H9 (cell line): ENCODE measurements around the gene TNFAIP8L1. TPM values are rescaled to one million over a fixed set of nuclear protein-coding genes. Genes with fewer than 3 reads are reported as not detected.

Source experiments
- DNase-seq: peaks from one replicate; pipeline ENCODE4 v3.0.0-alpha.2; 2017
- H2AFZ ChIP-seq: one replicate; pipeline ENCODE4 v1.6.1; 2013; ENCODE audit warnings: mild to moderate bottlenecking, low read length, control low read depth, moderate library complexity
- H2AK5ac ChIP-seq: 2 replicates; pipeline ENCODE4 v1.6.1; 2013; ENCODE audit warnings: low read length, control low read depth, mixed read lengths; ENCODE audit not compliant: insufficient read length
- H2BK120ac ChIP-seq: one replicate; pipeline ENCODE4 v1.6.1; 2013; ENCODE audit warnings: low read depth, mild to moderate bottlenecking, low read length, control low read depth, inconsistent platforms; ENCODE audit not compliant: poor library complexity, severe bottlenecking
- H2BK12ac ChIP-seq: 2 replicates; pipeline ENCODE4 v1.6.1; 2013; ENCODE audit warnings: low read length, control low read depth, mixed read lengths, low read depth; ENCODE audit not compliant: insufficient read length
- H2BK15ac ChIP-seq: 2 replicates; pipeline ENCODE4 v1.6.1; 2013; ENCODE audit warnings: low read depth, low read length, control low read depth
- H2BK20ac ChIP-seq: one replicate; pipeline ENCODE4 v1.6.1; 2013; ENCODE audit warnings: low read depth, mild to moderate bottlenecking, low read length, control low read depth, inconsistent platforms; ENCODE audit not compliant: poor library complexity, severe bottlenecking
- H2BK5ac ChIP-seq: 2 replicates; pipeline ENCODE4 v1.6.1; 2013; ENCODE audit warnings: low read length, control low read depth, mixed read lengths; ENCODE audit not compliant: insufficient read length
- H3K14ac ChIP-seq: 2 replicates; pipeline ENCODE4 v1.6.1; 2013; ENCODE audit warnings: low read length, control low read depth; ENCODE audit not compliant: insufficient read depth
- H3K18ac ChIP-seq: 2 replicates; pipeline ENCODE4 v1.6.1; 2013; ENCODE audit warnings: low read depth, mild to moderate bottlenecking, mixed read lengths, low read length, control low read depth; ENCODE audit not compliant: insufficient read length
- H3K23ac ChIP-seq: 2 replicates; pipeline ENCODE4 v1.6.1; 2013; ENCODE audit warnings: low read length, control low read depth, mixed read lengths, low read depth; ENCODE audit not compliant: insufficient read length
- H3K23me2 ChIP-seq: 2 replicates; pipeline ENCODE4 v1.6.1; 2013; ENCODE audit warnings: low read depth, mild to moderate bottlenecking, mixed read lengths, low read length, control low read depth; ENCODE audit not compliant: insufficient read length, poor library complexity, severe bottlenecking
- H3K27ac ChIP-seq: 2 replicates; pipeline ENCODE4 v1.5.1; 2013; ENCODE audit warnings: low read length, control low read depth, mixed read lengths, low read depth; ENCODE audit not compliant: insufficient read length
- H3K27me3 ChIP-seq: 2 replicates; pipeline ENCODE4 v1.6.1; 2013; ENCODE audit warnings: low read length, control low read depth, inconsistent platforms; ENCODE audit not compliant: insufficient read depth
- H3K4ac ChIP-seq: 2 replicates; pipeline ENCODE4 v1.6.1; 2013; ENCODE audit warnings: low read depth, mild to moderate bottlenecking, control low read depth, inconsistent platforms, low read length, moderate library complexity
- H3K4me1 ChIP-seq: 2 replicates; pipeline ENCODE4 v1.6.1; 2013; ENCODE audit warnings: low read length, control low read depth, inconsistent platforms; ENCODE audit not compliant: insufficient read depth
- H3K4me2 ChIP-seq: 2 replicates; pipeline ENCODE4 v1.6.1; 2013; ENCODE audit warnings: low read length, control low read depth, mixed read lengths; ENCODE audit not compliant: insufficient read length, insufficient read depth
- H3K56ac ChIP-seq: 2 replicates; pipeline ENCODE4 v1.6.1; 2013; ENCODE audit warnings: low read depth, mild to moderate bottlenecking, mixed read lengths, low read length, control low read depth; ENCODE audit not compliant: insufficient read length
- H3K79me1 ChIP-seq: 2 replicates; pipeline ENCODE4 v1.6.1; 2013; ENCODE audit warnings: low read depth, mild to moderate bottlenecking, moderate library complexity, low read length, control low read depth, inconsistent platforms; ENCODE audit not compliant: insufficient read depth, poor library complexity, severe bottlenecking
- H3K79me2 ChIP-seq: 2 replicates; pipeline ENCODE4 v1.6.1; 2013; ENCODE audit warnings: low read length, control low read depth, inconsistent platforms; ENCODE audit not compliant: insufficient read depth
- H3K9ac ChIP-seq: 2 replicates; pipeline ENCODE4 v1.6.1; 2013; ENCODE audit warnings: low read length, control low read depth, mixed read lengths; ENCODE audit not compliant: insufficient read length; ENCODE audit errors: extremely low read depth
- H3K9me3 ChIP-seq: one replicate; pipeline ENCODE4 v1.6.1; 2013; ENCODE audit warnings: low read depth, low read length, inconsistent platforms; ENCODE audit not compliant: control insufficient read depth
- H3T11ph ChIP-seq: one replicate; pipeline ENCODE4 v1.6.1; 2013; ENCODE audit warnings: mild to moderate bottlenecking, low read length, control low read depth, inconsistent platforms
- H4K20me1 ChIP-seq: one replicate; pipeline ENCODE4 v1.6.1; 2013; ENCODE audit not compliant: control insufficient read depth, insufficient read length, insufficient read depth
- H4K5ac ChIP-seq: 2 replicates; pipeline ENCODE4 v1.6.1; 2013; ENCODE audit warnings: low read depth, mild to moderate bottlenecking, mixed read lengths, low read length, control low read depth; ENCODE audit not compliant: insufficient read length
- H4K8ac ChIP-seq: replicated peaks from 2 replicates; pipeline ENCODE4 v1.6.1; 2013; ENCODE audit warnings: low read length, control low read depth, mixed read lengths, low read depth; ENCODE audit not compliant: insufficient read length
- H4K91ac ChIP-seq: 2 replicates; pipeline ENCODE4 v1.6.1; 2013; ENCODE audit warnings: low read depth, mild to moderate bottlenecking, moderate library complexity, mixed read lengths, low read length, control low read depth; ENCODE audit not compliant: insufficient read length
- H3K27ac Mint-ChIP-seq, 3 experiments: 2 replicates in 2 of 3; 3 replicates in 1 of 3; pipeline ENCODE4 v1.8.0; 2020 to 2021; ENCODE audit warnings: mixed read lengths in 3 of 3, mild to moderate bottlenecking in 1 of 3, moderate library complexity in 1 of 3
- H3K27me3 Mint-ChIP-seq: 2 replicates; pipeline ENCODE4 v1.8.0; 2021; ENCODE audit warnings: low read depth, mild to moderate bottlenecking, moderate library complexity, mixed read lengths
- H3K36me3 Mint-ChIP-seq, 3 experiments: 2 replicates in 2 of 3; 3 replicates in 1 of 3; pipeline ENCODE4 v1.8.0; 2020 to 2021; ENCODE audit warnings: low read depth in 3 of 3, mixed read lengths in 3 of 3; ENCODE audit not compliant: insufficient read depth in 1 of 3
- H3K4me1 Mint-ChIP-seq, 2 experiments: 2 replicates each; pipeline ENCODE4 v1.8.0; 2020; ENCODE audit warnings: mixed read lengths in 2 of 2
- H3K4me3 Mint-ChIP-seq, 2 experiments: 2 replicates in 1 of 2; 3 replicates in 1 of 2; pipeline ENCODE4 v1.8.0; 2020 to 2021; ENCODE audit warnings: mild to moderate bottlenecking in 2 of 2, mixed read lengths in 2 of 2, moderate library complexity in 1 of 2
- H3K9me3 Mint-ChIP-seq, 2 experiments: 2 replicates in 1 of 2; 3 replicates in 1 of 2; pipeline ENCODE4 v1.8.0; 2020; ENCODE audit warnings: mild to moderate bottlenecking in 2 of 2, mixed read lengths in 2 of 2, moderate library complexity in 1 of 2
- WGBS: extraction: QIAGEN DNeasy Blood & Tissue Kit; methylation state at CpG from one replicate; pipeline ENCODE4 v1.1.7; 2013; ENCODE audit warnings: missing lambda C conversion rate, low lambda C conversion rate, mixed read lengths; ENCODE audit not compliant: insufficient read length; ENCODE audit errors: extremely low coverage; 5-methylcytosine and 5-hydroxymethylcytosine counted together
- total RNA-seq: library from RNA; stranded (reverse); gene quantifications from 2 replicates; pipeline ENCODE4 v1.2.1, GENCODE V29; 2021
- TF ChIP-seq, protein P1 (sequence below): fragments of 200-600 bp; sonication (generic); conservative IDR thresholded peaks from 3 replicates; pipeline ENCODE4 v1.8.0; 2021; ENCODE audit warnings: antibody characterized with exemption, mild to moderate bottlenecking

TNFAIP8L1 gene
- total RNA-seq, 1 experiment from 2014 or later = 4.2 TPM

DNA sequence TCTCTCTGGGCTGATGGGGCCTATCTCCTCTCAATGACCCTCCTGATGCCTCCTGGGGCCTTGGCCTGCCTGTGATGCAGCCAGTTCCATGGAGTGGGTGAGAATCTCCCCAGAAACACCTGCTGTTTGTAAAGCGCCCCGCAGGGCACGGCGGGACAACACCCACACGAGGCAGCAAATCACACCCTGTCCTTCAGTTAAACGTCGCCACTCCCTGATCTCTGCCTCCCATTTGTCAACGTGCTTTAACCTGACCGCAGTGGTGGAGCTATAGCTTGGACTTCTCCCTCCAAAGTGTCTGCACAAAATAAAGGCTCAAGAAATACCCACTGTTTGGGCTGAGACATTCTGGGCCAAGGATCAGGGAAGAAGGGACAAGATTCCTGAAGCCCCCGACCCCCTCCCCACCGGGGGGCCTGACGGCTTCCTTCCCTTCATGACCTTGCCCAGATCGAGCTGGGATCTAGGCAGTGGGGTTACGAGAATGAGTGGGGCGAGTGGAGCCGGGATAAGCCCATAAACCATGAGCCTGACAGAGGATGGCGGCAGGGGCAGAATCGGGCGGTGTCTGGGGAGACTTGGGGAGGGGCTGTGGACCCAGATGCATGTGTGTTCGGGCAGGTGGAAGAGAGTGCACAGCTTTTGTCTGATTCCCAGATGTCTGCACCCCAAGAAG is 22.8 kb downstream of the TNFAIP8L1 start:
- H4K5ac ChIP-seq = no peak overlapping the region
- H4K8ac ChIP-seq = no peak overlapping the region
- H3K79me1 ChIP-seq = no peaks in the 10 kb centered on the region
- Mint-ChIP-seq H3K4me1 (no peaks in the 10 kb centered on the region), H3K36me3 (peaks cover 12 to 40% (median 21%) of the 10 kb centered on the region in 3 experiments; a peak in 6 of 7 replicates), H3K4me3 (no peak overlapping the region), H3K27ac (peak overlapping the region in 1 of 3 experiments; percentile 34; a peak in 2 of 7 replicates), H3K9me3 (no peaks in the 10 kb centered on the region), H3K27me3 (no peaks in the 10 kb centered on the region)
- WGBS = no CpG with 5 or more reads among the region's 20 CpGs
- H3K79me2 ChIP-seq = no peaks in the 10 kb centered on the region
- no peak overlapping the region for H3K14ac ChIP-seq
- no peak overlapping the region for H2BK20ac ChIP-seq
- no peak overlapping the region for H3K9ac ChIP-seq
- no peaks in the 10 kb centered on the region for H3K9me3 ChIP-seq
- H3T11ph ChIP-seq = no peak overlapping the region
- no peak overlapping the region for H2AFZ ChIP-seq
- H2BK15ac ChIP-seq = no peak overlapping the region
- no peak overlapping the region for H4K91ac ChIP-seq
- H2BK12ac ChIP-seq = no peak overlapping the region
- no peak overlapping the region for H3K4ac ChIP-seq
- no peak overlapping the region for H3K27ac ChIP-seq
- H2BK5ac ChIP-seq = no peak overlapping the region
- no peak overlapping the region for H3K4me2 ChIP-seq
- no peak overlapping the region for H3K18ac ChIP-seq
- no peaks in the 10 kb centered on the region for H3K27me3 ChIP-seq
- H3K23me2 ChIP-seq = no peaks in the 10 kb centered on the region
- TF ChIP-seq, protein P1, sequence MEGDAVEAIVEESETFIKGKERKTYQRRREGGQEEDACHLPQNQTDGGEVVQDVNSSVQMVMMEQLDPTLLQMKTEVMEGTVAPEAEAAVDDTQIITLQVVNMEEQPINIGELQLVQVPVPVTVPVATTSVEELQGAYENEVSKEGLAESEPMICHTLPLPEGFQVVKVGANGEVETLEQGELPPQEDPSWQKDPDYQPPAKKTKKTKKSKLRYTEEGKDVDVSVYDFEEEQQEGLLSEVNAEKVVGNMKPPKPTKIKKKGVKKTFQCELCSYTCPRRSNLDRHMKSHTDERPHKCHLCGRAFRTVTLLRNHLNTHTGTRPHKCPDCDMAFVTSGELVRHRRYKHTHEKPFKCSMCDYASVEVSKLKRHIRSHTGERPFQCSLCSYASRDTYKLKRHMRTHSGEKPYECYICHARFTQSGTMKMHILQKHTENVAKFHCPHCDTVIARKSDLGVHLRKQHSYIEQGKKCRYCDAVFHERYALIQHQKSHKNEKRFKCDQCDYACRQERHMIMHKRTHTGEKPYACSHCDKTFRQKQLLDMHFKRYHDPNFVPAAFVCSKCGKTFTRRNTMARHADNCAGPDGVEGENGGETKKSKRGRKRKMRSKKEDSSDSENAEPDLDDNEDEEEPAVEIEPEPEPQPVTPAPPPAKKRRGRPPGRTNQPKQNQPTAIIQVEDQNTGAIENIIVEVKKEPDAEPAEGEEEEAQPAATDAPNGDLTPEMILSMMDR = no peak
- H3K56ac ChIP-seq = no peak overlapping the region
- no peak overlapping the region for H3K23ac ChIP-seq
- H3K4me1 ChIP-seq = no peaks in the 10 kb centered on the region
- no peak for DNase-seq
- no peak overlapping the region for H2BK120ac ChIP-seq
- no peaks in the 10 kb centered on the region for H4K20me1 ChIP-seq
- no peak overlapping the region for H2AK5ac ChIP-seq
